ENCODE measurements around the gene FBXL7. TPM values are rescaled to one million over a fixed set of nuclear protein-coding genes. Genes with fewer than 3 reads are reported as not detected.

FBXL7 gene
- total RNA-seq, 4 donors from 2014 or later: 1.9 to 5.9 (median 3.0) TPM

DNA sequence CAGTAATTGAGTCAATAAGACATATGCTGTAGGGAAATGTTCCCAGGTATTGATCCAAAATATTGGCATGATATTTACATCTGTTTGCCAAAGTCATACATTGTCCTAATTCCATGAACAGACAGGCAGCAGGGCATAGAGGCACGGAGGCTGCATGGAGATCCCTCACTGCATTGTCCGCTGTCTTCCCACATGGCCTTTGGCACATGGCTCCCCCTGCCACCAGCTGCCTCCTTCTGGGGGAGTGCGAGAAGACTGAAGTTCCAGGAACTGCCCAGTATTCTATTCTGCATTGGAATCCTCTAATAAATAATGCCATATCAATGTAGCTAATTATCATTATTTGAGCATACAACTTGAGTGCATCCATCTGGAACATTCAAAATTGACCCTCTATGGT lies 269.0 kb downstream of the FBXL7 start:
- Histone ChIP-seq H3K9me3 (no peaks in the 10 kb centered on the region), H3K4me3 (no peak overlapping the region), H3K27me3 (no peaks in the 10 kb centered on the region), H3K27ac (no peak overlapping the region), H3K36me3 (no peaks in the 10 kb centered on the region), H3K4me1 (no peaks in the 10 kb centered on the region)
- no peak for DNase-seq (ENCODE audit: low spot score in 2 of 2)
- TF ChIP-seq POLR2AphosphoS5 (IDR thresholded peaks at IDR 0.05) (no peak), EP300 (IDR thresholded peaks at IDR 0.05) (no peak), POLR2A (IDR thresholded peaks at IDR 0.05) (no peak)
- TF ChIP-seq, protein P1, sequence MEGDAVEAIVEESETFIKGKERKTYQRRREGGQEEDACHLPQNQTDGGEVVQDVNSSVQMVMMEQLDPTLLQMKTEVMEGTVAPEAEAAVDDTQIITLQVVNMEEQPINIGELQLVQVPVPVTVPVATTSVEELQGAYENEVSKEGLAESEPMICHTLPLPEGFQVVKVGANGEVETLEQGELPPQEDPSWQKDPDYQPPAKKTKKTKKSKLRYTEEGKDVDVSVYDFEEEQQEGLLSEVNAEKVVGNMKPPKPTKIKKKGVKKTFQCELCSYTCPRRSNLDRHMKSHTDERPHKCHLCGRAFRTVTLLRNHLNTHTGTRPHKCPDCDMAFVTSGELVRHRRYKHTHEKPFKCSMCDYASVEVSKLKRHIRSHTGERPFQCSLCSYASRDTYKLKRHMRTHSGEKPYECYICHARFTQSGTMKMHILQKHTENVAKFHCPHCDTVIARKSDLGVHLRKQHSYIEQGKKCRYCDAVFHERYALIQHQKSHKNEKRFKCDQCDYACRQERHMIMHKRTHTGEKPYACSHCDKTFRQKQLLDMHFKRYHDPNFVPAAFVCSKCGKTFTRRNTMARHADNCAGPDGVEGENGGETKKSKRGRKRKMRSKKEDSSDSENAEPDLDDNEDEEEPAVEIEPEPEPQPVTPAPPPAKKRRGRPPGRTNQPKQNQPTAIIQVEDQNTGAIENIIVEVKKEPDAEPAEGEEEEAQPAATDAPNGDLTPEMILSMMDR (IDR thresholded peaks at IDR 0.05): no peak
- WGBS: 95% methylated on average over 3 of the region's 3 CpGs

DNA sequence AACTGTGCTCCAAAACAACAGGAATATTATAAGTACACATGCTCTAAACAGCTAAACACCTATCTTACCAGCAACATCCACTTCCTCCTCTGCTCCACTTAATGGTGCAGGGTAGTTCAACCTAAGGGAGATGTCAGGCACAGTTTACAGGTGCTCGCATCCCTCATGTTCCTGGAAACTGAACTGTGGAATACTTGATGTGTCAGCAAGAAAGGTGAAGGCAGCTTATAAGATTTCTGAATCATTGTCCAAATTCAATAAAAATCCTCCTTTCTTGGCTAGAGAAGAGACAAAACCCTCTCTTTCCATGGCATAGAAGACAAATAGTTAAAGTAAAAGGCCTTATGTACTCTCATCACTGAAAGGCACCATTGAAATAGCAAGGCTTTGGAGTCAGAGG lies 272.2 kb downstream of the FBXL7 start:
- Histone ChIP-seq H3K9me3 (no peaks in the 10 kb centered on the region), H3K27ac (no peak overlapping the region), H3K4me1 (no peaks in the 10 kb centered on the region), H3K27me3 (no peaks in the 10 kb centered on the region), H3K4me3 (no peak overlapping the region), H3K36me3 (no peaks in the 10 kb centered on the region)
- DNase-seq (ENCODE audit: low spot score in 2 of 2): no peak
- 100% methylated on average over 1 of the region's 1 CpG for WGBS
- TF ChIP-seq POLR2AphosphoS5 (IDR thresholded peaks at IDR 0.05): no peak
- TF ChIP-seq POLR2A (IDR thresholded peaks at IDR 0.05): no peak
- TF ChIP-seq, protein P1 (IDR thresholded peaks at IDR 0.05): no peak
- TF ChIP-seq EP300 (IDR thresholded peaks at IDR 0.05): no peak

DNA sequence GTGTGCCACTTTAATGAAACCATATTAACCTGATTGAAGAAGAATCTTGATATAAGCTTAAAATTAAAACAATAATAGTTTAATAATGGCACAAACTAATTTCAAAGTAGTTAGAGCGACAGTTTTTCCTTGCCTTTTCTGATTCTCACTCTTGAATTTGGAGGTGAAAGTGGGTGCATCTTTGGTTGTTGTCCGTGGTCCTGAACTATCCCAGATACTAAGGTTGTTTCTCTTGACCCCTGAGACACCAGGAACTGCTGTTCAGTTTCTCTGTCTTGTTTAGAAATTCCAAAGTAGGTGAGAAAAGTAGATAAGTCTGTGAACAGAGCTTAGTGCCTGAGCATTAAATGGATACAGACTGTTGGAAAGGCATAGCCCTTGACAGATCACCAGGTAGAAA lies 274.7 kb downstream of the FBXL7 start:
- 86% methylated on average over 2 of the region's 2 CpGs for WGBS
- no peak overlapping the region for H3K4me3 ChIP-seq

DNA sequence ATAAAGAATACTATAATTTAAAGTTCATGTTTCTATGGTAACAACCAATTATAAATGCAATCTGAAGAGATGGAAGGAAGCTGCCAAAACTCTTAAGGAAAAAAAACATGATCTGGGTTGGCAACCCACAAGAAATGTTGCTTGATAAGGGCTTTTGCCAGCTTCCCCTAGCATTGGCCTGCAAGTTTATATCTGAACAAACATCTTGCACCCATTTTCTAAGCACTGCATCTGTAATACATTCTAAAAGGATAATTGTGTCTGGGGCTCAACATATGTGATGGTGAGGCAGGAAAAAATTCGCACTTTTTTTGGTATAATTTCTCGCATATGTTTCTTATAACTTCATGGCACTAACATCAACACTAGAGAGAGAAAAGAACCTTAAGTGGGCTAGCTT lies 276.4 kb downstream of the FBXL7 start:
- no peaks in the 10 kb centered on the region for H3K4me1 ChIP-seq
- H3K36me3 ChIP-seq: no peaks in the 10 kb centered on the region
- H3K27me3 ChIP-seq: no peaks in the 10 kb centered on the region
- no peak overlapping the region for H3K27ac ChIP-seq
- 75% methylated on average over 2 of the region's 2 CpGs for WGBS
- H3K4me3 ChIP-seq: no peak overlapping the region
- H3K9me3 ChIP-seq: no peaks in the 10 kb centered on the region
- TF ChIP-seq POLR2A (IDR thresholded peaks at IDR 0.05) (no peak), POLR2AphosphoS5 (IDR thresholded peaks at IDR 0.05) (no peak), EP300 (IDR thresholded peaks at IDR 0.05) (no peak)
- TF ChIP-seq, protein P1 (IDR thresholded peaks at IDR 0.05): no peak
- no peak for DNase-seq (ENCODE audit: low spot score in 2 of 2)

More for the DNA sequence above, 274.7 kb downstream of the FBXL7 start:
- no peak for DNase-seq (ENCODE audit: low spot score in 2 of 2)
- no peaks in the 10 kb centered on the region for H3K27me3 ChIP-seq
- TF ChIP-seq, protein P1 (IDR thresholded peaks at IDR 0.05): no peak
- no peak for TF ChIP-seq EP300 (IDR thresholded peaks at IDR 0.05)
- no peak for TF ChIP-seq POLR2A (IDR thresholded peaks at IDR 0.05)
- no peak for TF ChIP-seq POLR2AphosphoS5 (IDR thresholded peaks at IDR 0.05)
- no peaks in the 10 kb centered on the region for H3K36me3 ChIP-seq
- H3K9me3 ChIP-seq: no peaks in the 10 kb centered on the region
- H3K27ac ChIP-seq: no peak overlapping the region
- H3K4me1 ChIP-seq: no peaks in the 10 kb centered on the region

DNA sequence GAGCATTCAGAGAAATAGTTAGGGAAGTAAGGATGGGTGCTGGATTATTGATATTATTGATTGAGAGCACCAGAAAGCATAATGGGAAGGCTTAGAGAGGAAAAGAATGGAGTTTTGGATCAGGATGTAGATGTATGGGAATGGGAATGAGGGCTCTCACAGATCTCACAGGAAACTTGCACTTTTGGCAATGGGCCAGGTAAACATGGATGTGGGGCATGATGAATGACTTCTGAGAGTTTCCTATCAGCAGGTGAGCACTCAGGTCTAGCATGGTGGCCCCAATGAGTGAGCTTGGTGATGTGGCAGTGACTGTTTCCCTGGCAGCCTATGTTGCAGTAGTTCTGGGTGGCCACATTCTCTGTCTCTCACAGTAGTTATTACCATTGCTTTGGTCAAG lies 283.8 kb downstream of the FBXL7 start:
- Histone ChIP-seq H3K4me3 (no peak overlapping the region), H3K27me3 (no peaks in the 10 kb centered on the region), H3K9me3 (no peaks in the 10 kb centered on the region), H3K36me3 (no peaks in the 10 kb centered on the region), H3K4me1 (no peaks in the 10 kb centered on the region), H3K27ac (no peak overlapping the region)
- TF ChIP-seq EP300 (IDR thresholded peaks at IDR 0.05) (no peak), POLR2A (IDR thresholded peaks at IDR 0.05) (no peak), POLR2AphosphoS5 (IDR thresholded peaks at IDR 0.05) (no peak)
- TF ChIP-seq, protein P1 (IDR thresholded peaks at IDR 0.05): no peak
- no peak for DNase-seq (ENCODE audit: low spot score in 2 of 2)

Measured in suprapubic skin (tissue), 4 donors.